ENCODE data around the gene SLC25A23. TPM values are rescaled to one million over a fixed set of nuclear protein-coding genes. Genes with fewer than 3 reads are reported as not detected.

SLC25A23 gene
- total and polyA plus RNA-seq, 9 of the 15 experiments (the other 6 are each of a cell fraction or from before 2014, with no cell fraction given) = 6.1 to 72.0 (median 26.6) TPM

DNA sequence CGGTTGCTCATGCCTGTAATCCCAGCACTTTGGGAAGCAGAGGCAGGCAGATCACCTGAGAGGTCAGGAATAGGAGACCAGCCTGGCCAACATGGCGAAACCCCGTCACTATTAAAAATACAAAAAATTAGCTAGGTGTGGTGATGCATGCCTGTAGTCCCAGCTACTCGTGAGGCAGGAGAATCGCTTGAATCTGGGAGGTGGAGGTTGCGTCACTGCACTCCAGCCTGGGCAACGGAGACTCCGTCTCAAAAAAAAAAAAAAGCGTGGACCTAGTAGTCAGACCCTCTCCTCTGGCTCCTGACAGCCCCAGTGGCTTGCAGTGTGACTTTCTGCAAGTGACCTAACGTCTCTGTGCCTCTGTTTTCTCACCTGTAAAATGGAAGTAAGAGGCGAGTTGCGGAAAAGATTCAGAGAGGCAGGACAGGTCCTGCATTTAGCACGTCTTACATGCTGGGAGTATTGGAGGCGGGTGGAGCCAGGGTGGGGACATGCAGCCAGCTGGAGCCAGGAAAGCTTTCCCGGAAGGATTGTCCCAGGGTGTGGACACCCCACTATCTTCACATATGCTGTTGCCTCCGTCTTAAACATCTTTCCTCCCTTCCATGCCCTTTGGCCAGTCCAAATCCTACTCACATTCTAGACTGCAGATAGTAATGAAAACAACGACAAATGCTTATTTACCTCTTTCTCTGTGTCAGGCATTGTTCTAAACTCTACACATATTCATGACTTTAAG, 39.6 kb upstream of the SLC25A23 start (continued):
- TF ChIP-seq RBM25 (IDR thresholded peaks at IDR 0.05; ENCODE audit: low read depth, low read length, severe bottlenecking) = peak; percentile 34
- TF ChIP-seq POLR3A (IDR thresholded peaks at IDR 0.05; ENCODE audit: borderline replicate concordance, extremely low read depth, insufficient read depth, insufficient read length) = no peak
- TF ChIP-seq GATA2 (CRISPR knock-in tag; IDR thresholded peaks at IDR 0.05) = no peak
- TF ChIP-seq BCOR (IDR thresholded peaks at IDR 0.05) = peak; percentile 65
- no peak for TF ChIP-seq RB1 (IDR thresholded peaks at IDR 0.05; ENCODE audit: low read depth)
- TF ChIP-seq HMGN3 (IDR thresholded peaks at IDR 0.05; ENCODE audit: borderline replicate concordance, extremely low read depth, insufficient read length, low read depth, low read length) = no peak
- TF ChIP-seq POU5F1 (IDR thresholded peaks at IDR 0.05; ENCODE audit: borderline replicate concordance, low read depth, low read length, partially characterized antibody) = no peak
- no peak for TF ChIP-seq NFE2L1 (tag; IDR thresholded peaks at IDR 0.05; ENCODE audit: borderline replicate concordance, low read depth)
- no peak for TF ChIP-seq ARID3A (IDR thresholded peaks at IDR 0.05; ENCODE audit: borderline replicate concordance, low read depth, low read length)
- peak; percentile 50 for TF ChIP-seq PHF20 (IDR thresholded peaks at IDR 0.05; ENCODE audit: partially characterized antibody)

Measured in K562 (cell line).